GM21576 (cell line): ENCODE data around the gene WDR70.
"Not testable (repeated sequence)": the region's sequence is repeated elsewhere in the genome, so short reads cannot be mapped to it uniquely, and the experiment has no call there.

Experiments
- ATAC-seq: cut with Tn5 transposase; IDR thresholded peaks from one replicate; pipeline ENCODE4 v1.9.1; 2021; ENCODE audit warnings: mild to moderate bottlenecking, moderate library complexity; ENCODE audit not compliant: unreplicated experiment

WDR70 gene

GRCh38 chr5:37672118-37672588 lies 293.0 kb downstream of the WDR70 start:
- ATAC-seq = not testable (repeated sequence)

- ATAC-seq = not testable (repeated sequence)
These were observed 295.2 kb downstream of the WDR70 start for GRCh38 chr5:37674361-37674760.

GRCh38 chr5:37679326-37679725 lies 300.2 kb downstream of the WDR70 start:
- not testable (repeated sequence) for ATAC-seq

- not testable (repeated sequence) for ATAC-seq
These were observed 300.8 kb downstream of the WDR70 start for GRCh38 chr5:37679903-37680302.

GRCh38 chr5:37683072-37683471 lies 304.0 kb downstream of the WDR70 start:
- no peak for ATAC-seq

GRCh38 chr5:37685211-37685610 lies 306.1 kb downstream of the WDR70 start:
- ATAC-seq = no peak

GRCh38 chr5:37685816-37686215 lies 306.7 kb downstream of the WDR70 start:
- ATAC-seq = no peak

- ATAC-seq = not testable (repeated sequence)
These were observed 309.8 kb downstream of the WDR70 start for GRCh38 chr5:37688925-37689324.

- ATAC-seq = not testable (repeated sequence)
These were observed 315.2 kb downstream of the WDR70 start for GRCh38 chr5:37694333-37694732.

- ATAC-seq = no peak
These were observed 315.7 kb downstream of the WDR70 start for GRCh38 chr5:37694867-37695266.

GRCh38 chr5:37695647-37696046 lies 316.5 kb downstream of the WDR70 start:
- no peak for ATAC-seq

- ATAC-seq = no peak
These were observed 317.3 kb downstream of the WDR70 start for GRCh38 chr5:37696190-37697021.

- ATAC-seq = no peak
These were observed 322.8 kb downstream of the WDR70 start for GRCh38 chr5:37701868-37702267.

GRCh38 chr5:37703841-37704241 lies 324.7 kb downstream of the WDR70 start:
- ATAC-seq = no peak

- no peak for ATAC-seq
These were observed 325.3 kb downstream of the WDR70 start for GRCh38 chr5:37704406-37704805.

- ATAC-seq = no peak
These were observed 329.9 kb downstream of the WDR70 start for GRCh38 chr5:37709020-37709419.

- ATAC-seq = no peak
These were observed 331.8 kb downstream of the WDR70 start for GRCh38 chr5:37710965-37711364.

GRCh38 chr5:37712750-37713149 lies 333.6 kb downstream of the WDR70 start:
- no peak for ATAC-seq

GRCh38 chr5:37714756-37715155 lies 335.6 kb downstream of the WDR70 start:
- no peak for ATAC-seq

- no peak for ATAC-seq
These were observed 336.2 kb downstream of the WDR70 start for GRCh38 chr5:37715361-37715760.

- ATAC-seq = no peak
These were observed 336.9 kb downstream of the WDR70 start for GRCh38 chr5:37715992-37716391.

GRCh38 chr5:37716405-37716804 lies 337.3 kb downstream of the WDR70 start:
- ATAC-seq = no peak

GRCh38 chr5:37717276-37717612 lies 338.1 kb downstream of the WDR70 start:
- no peak for ATAC-seq
